HEK293T (cell line): ENCODE results near the gene ITGAV.

Experiments
- ARNT ChIP-seq: fragments of 450-650 bp; IDR thresholded peaks from 2 replicates; pipeline ENCODE4 v1.6.1; 2017; ENCODE audit warnings: mild to moderate bottlenecking
- ELF4 ChIP-seq: fragments of 450-650 bp; IDR thresholded peaks from 2 replicates; pipeline ENCODE4 v1.6.1; 2017; ENCODE audit warnings: antibody characterized with exemption
- FOXM1 ChIP-seq: fragments of 450-650 bp; IDR thresholded peaks from 2 replicates; pipeline ENCODE4 v1.6.1; 2017; ENCODE audit warnings: mild to moderate bottlenecking, borderline replicate concordance
- HDGF ChIP-seq: fragments of 450-650 bp; IDR thresholded peaks from 2 replicates; pipeline ENCODE4 v1.6.1; 2017; ENCODE audit warnings: antibody characterized with exemption, borderline replicate concordance
- L3MBTL2 ChIP-seq: fragments of 450-650 bp; conservative IDR thresholded peaks from 2 replicates; pipeline ENCODE4 v1.6.1; 2016; ENCODE audit warnings: mild to moderate bottlenecking
- LEF1 ChIP-seq: fragments of 450-650 bp; IDR thresholded peaks from 2 replicates; pipeline ENCODE4 v1.6.1; 2017; ENCODE audit warnings: mild to moderate bottlenecking, borderline replicate concordance
- NFRKB ChIP-seq: fragments of 450-650 bp; IDR thresholded peaks from 2 replicates; pipeline ENCODE4 v1.6.1; 2016; ENCODE audit warnings: mild to moderate bottlenecking, moderate library complexity
- PKNOX1 ChIP-seq: fragments of 450-650 bp; IDR thresholded peaks from 2 replicates; pipeline ENCODE4 v1.6.1; 2016
- SP1 ChIP-seq: fragments of 450-650 bp; IDR thresholded peaks from 2 replicates; pipeline ENCODE4 v1.6.1; 2017
- SUZ12 ChIP-seq: fragments of 450-650 bp; IDR thresholded peaks from 2 replicates; pipeline ENCODE4 v1.6.1; 2016; ENCODE audit warnings: mild to moderate bottlenecking
- TARDBP ChIP-seq: fragments of 450-650 bp; IDR thresholded peaks from 2 replicates; pipeline ENCODE4 v1.6.1; 2016

GRCh38 chr2:186641132-186641806 lies 51.4 kb downstream of the ITGAV start:
- TF ChIP-seq FOXM1 (no peak), HDGF (no peak), LEF1 (no peak), L3MBTL2 (no peak), SP1 (no peak), SUZ12 (no peak), ARNT (no peak), NFRKB (no peak), TARDBP (no peak), ELF4 (no peak), PKNOX1 (no peak)
